Breast epithelium (tissue), 4 donors: ENCODE results near the gene ZNF135. TPM values are rescaled to one million over a fixed set of nuclear protein-coding genes. Genes with fewer than 3 reads are reported as not detected.

Source experiments
- DNase-seq, 2 donors: peaks; one replicate each; pipeline ENCODE4 v3.0.0-alpha.2; 2019; ENCODE audit warnings: low spot score in 2 of 2
- H3K27ac ChIP-seq, 2 donors: fragments of 200-600 bp; sonication (generic) in 1 of 2; one replicate each; pipeline ENCODE4 v1.5.1; 2016 to 2019; ENCODE audit warnings: mild to moderate bottlenecking in 1 of 2
- H3K27me3 ChIP-seq, 2 donors: fragments of 200-600 bp; sonication (generic) in 1 of 2; one replicate each; pipeline versions ENCODE4 v1.5.1 to v1.6.0; 2017 to 2019; ENCODE audit warnings: control low read depth in 1 of 2, mild to moderate bottlenecking in 1 of 2
- H3K36me3 ChIP-seq: fragments of 200-600 bp; one replicate; pipeline ENCODE4 v1.5.1; 2019
- H3K4me1 ChIP-seq, 2 donors: fragments of 200-600 bp; sonication (generic); one replicate each; pipeline ENCODE4 v1.5.1; 2016 to 2019; ENCODE audit warnings: control low read depth in 1 of 2
- H3K4me3 ChIP-seq, 3 donors: fragments of 200-600 bp; sonication (generic); 1 replicate in 2 of 3; 2 replicates in 1 of 3; pipeline ENCODE4 v1.5.1; 2016 to 2019; ENCODE audit warnings: mild to moderate bottlenecking in 3 of 3, moderate library complexity in 2 of 3
- H3K9me3 ChIP-seq, 2 donors: fragments of 200-600 bp; sonication (generic) in 1 of 2; one replicate each; pipeline ENCODE4 v1.5.1; 2016 to 2019; ENCODE audit warnings: control low read depth in 1 of 2
- CTCF ChIP-seq, 3 donors: fragments of 450-650 bp; IDR thresholded peaks; one replicate each; pipeline ENCODE4 v1.5.1; 2016 to 2017; ENCODE audit warnings: antibody characterized with exemption in 3 of 3, mild to moderate bottlenecking in 3 of 3, moderate library complexity in 3 of 3
- POLR2A ChIP-seq: fragments of 450-650 bp; IDR thresholded peaks from one replicate; pipeline ENCODE4 v1.6.1; 2016; ENCODE audit warnings: antibody characterized with exemption, mild to moderate bottlenecking, moderate library complexity
- POLR2AphosphoS5 ChIP-seq, 3 donors: sonication (generic); formaldehyde crosslinking; IDR thresholded peaks; one replicate each; pipeline ENCODE4 v1.6.1; 2017; ENCODE audit warnings: antibody characterized with exemption in 3 of 3
- intact Hi-C: fragments of 100-400 bp; cut with DNase I; formaldehyde crosslinking; loops from one replicate; pipeline ENCODE4 v1.15.1; 2023; ENCODE audit warnings: low total_unique reads
- total RNA-seq, 3 donors: library from RNA; depleted of rRNA; stranded (reverse); fragments of >200 nt; gene quantifications; one replicate each; pipeline ENCODE4 v1.1.0, GENCODE V29; 2016

Gene ZNF135
- total RNA-seq, 3 donors from 2014 or later, result 7.5 to 16.2 (median 14.4) TPM

DNA sequence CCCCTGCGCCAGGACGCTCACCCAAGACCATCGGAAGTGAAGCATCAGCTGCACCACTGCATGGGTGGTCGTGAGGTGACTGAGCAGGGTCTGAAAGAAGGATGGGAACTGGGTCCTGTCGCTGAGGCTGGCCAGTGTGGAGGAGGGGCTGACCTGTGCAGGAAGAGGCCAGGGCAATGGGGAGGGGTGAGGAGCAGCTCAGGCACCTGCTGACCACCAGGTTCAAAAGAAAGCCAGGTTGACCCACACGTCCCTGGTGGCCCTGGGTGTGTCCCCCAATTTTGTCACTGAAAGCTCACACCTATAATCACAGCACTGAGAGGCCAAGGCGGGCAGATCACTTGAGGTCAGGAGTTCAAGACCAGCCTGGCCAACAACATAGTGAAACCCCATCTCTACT is 39.0 kb upstream of the ZNF135 start:
- Histone ChIP-seq H3K27me3 (peaks cover 0 to 3% of the 10 kb centered on the region in 2 donors), H3K27ac (no peak overlapping the region), H3K36me3 (no peaks in the 10 kb centered on the region), H3K4me3 (no peak overlapping the region), H3K4me1 (no peaks in the 10 kb centered on the region), H3K9me3 (peaks cover 8 to 12% of the 10 kb centered on the region in 2 donors)
- intact Hi-C loops, result loop anchor here (10.0 kb wide), 1 partner anchor 135 kb away; the partner anchor contains the start of gene ZNF329
- DNase-seq, result no peak
- no peak for TF ChIP-seq CTCF (IDR thresholded peaks at IDR 0.05)
- no peak for TF ChIP-seq POLR2A
- no peak for TF ChIP-seq POLR2AphosphoS5 (IDR thresholded peaks at IDR 0.05)

DNA sequence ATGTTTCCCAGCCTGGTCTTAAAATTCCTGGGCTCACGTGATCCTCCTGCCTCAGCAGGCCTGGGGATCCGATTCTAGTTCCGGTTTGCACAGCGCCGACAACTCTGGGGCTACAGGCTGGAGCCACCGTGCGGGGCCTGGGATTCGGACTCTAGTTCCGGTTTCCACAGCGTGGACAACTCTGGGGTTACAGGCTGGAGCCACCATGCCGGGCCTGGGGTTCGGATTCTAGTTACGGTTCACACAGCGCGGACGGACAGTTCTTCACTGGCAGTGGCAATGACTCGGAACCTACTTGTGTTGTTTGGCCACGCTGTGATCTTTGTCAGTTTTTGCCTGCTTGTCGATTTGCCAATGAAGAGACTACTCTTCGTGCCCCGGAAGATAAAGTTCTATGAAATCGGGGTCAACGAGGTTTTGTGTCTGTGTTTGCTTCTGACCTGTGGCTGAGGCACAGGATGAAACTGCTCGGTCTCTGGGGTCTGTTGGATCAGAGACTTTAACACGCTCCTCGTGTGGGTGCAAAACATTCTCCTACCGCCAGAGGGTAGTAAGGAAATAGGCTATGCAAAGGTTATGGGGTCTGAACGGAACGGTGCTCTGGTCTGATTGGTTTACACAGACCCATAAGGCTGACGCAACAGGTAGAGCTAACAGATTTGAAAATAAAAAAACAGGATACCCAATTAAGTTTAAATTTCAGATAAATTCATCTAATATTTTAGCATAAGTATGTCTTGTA is 37.4 kb upstream of the ZNF135 start:
- peaks cover 12 to 16% of the 10 kb centered on the region in 2 donors for H3K9me3 ChIP-seq

GRCh38 chr19:58022283-58022660 is 36.8 kb upstream of the ZNF135 start:
- no peak overlapping the region for H3K27ac ChIP-seq
- H3K27me3 ChIP-seq, result peaks cover 0 to 3% of the 10 kb centered on the region in 2 donors
- intact Hi-C loops, result loop anchor here (10.0 kb wide), 1 partner anchor 133 kb away; the partner anchor contains the start of gene ZNF329
- H3K4me1 ChIP-seq, result no peaks in the 10 kb centered on the region
- TF ChIP-seq POLR2AphosphoS5 (IDR thresholded peaks at IDR 0.05) (no peak), CTCF (IDR thresholded peaks at IDR 0.05) (no peak)
- no peak for DNase-seq
- H3K9me3 ChIP-seq, result peaks cover 12% of the 10 kb centered on the region in 2 donors
- no peaks in the 10 kb centered on the region for H3K36me3 ChIP-seq
- H3K4me3 ChIP-seq, result no peak overlapping the region

More for the DNA sequence above, 37.4 kb upstream of the ZNF135 start:
- Histone ChIP-seq H3K27me3 (peaks cover 0 to 3% of the 10 kb centered on the region in 2 donors), H3K27ac (no peak overlapping the region), H3K4me3 (peak overlapping the region in 1 of 3 donors; percentile 31), H3K36me3 (no peaks in the 10 kb centered on the region), H3K4me1 (no peaks in the 10 kb centered on the region)
- TF ChIP-seq POLR2A (no peak), POLR2AphosphoS5 (IDR thresholded peaks at IDR 0.05) (no peak), CTCF (IDR thresholded peaks at IDR 0.05) (peak; percentile 60 to 71 (median 64))
- peak; percentile 38 to 42 for DNase-seq
- intact Hi-C loops, result loop anchor here (10.0 kb wide), 1 partner anchor 133 kb away; the partner anchor contains the start of gene ZNF329

- Histone ChIP-seq H3K36me3 (no peaks in the 10 kb centered on the region), H3K9me3 (peaks cover 9 to 12% of the 10 kb centered on the region in 2 donors), H3K27me3 (no peaks in the 10 kb centered on the region), H3K4me3 (no peak overlapping the region), H3K4me1 (no peaks in the 10 kb centered on the region), H3K27ac (no peak overlapping the region)
- TF ChIP-seq POLR2A (no peak), CTCF (IDR thresholded peaks at IDR 0.05) (no peak), POLR2AphosphoS5 (IDR thresholded peaks at IDR 0.05) (no peak)
- intact Hi-C loops, result loop anchor here (10.0 kb wide), 1 partner anchor 130 kb away; the partner anchor contains the start of gene ZNF329
- no peak for DNase-seq
Observed at GRCh38 chr19:58024661-58025060, 34.4 kb upstream of the ZNF135 start.
